OCI-LY3 (cell line): ENCODE data around the gene PNPLA7.

ENCODE experiments used
- H2AFZ ChIP-seq: fragments of 200-600, 300-600 bp; shearing (Covaris generic); 2 replicates; pipeline ENCODE4 v1.6.0; 2014; ENCODE audit warnings: antibody characterized with exemption, low read depth, low read length
- H3K27ac ChIP-seq: fragments of 200-600, 300-600 bp; sonication (generic); 2 replicates; pipeline ENCODE4 v1.5.1; 2014; ENCODE audit warnings: mild to moderate bottlenecking, low read length, moderate library complexity, mixed read lengths
- H3K27me3 ChIP-seq: fragments of 200-600, 300-600 bp; sonication (generic); 2 replicates; pipeline ENCODE4 v1.6.1; 2014; ENCODE audit warnings: low read depth, low read length, mixed read lengths
- H3K36me3 ChIP-seq: fragments of 200-600, 300-600 bp; sonication (generic); replicated peaks from 2 replicates; pipeline ENCODE3; 2014; ENCODE audit warnings: low read depth, low read length, mixed read lengths
- H3K4me1 ChIP-seq: fragments of 300-600, 200-600 bp; sonication (generic); 2 replicates; pipeline ENCODE4 v1.6.1; 2014; ENCODE audit warnings: low read length, mixed read lengths
- H3K4me2 ChIP-seq: fragments of 200-600, 300-600 bp; sonication (generic); 2 replicates; pipeline ENCODE4 v1.6.1; 2014; ENCODE audit warnings: low read length, mixed read lengths
- H3K4me3 ChIP-seq: fragments of 300-600, 200-600 bp; sonication (generic); 2 replicates; pipeline ENCODE4 v1.5.1; 2014; ENCODE audit warnings: antibody characterized with exemption, mild to moderate bottlenecking, low read length, moderate library complexity
- H3K79me2 ChIP-seq: fragments of 300-600, 200-600 bp; shearing (Covaris generic); 2 replicates; pipeline ENCODE4 v1.6.1; 2014; ENCODE audit warnings: mild to moderate bottlenecking, low read length, mixed read lengths
- H3K9ac ChIP-seq: fragments of 300-600, 200-600 bp; shearing (Covaris generic); 2 replicates; pipeline ENCODE4 v1.6.0; 2014; ENCODE audit warnings: mild to moderate bottlenecking, low read length, moderate library complexity
- H3K9me3 ChIP-seq: fragments of 200-600, 300-600 bp; shearing (Covaris generic); 2 replicates; pipeline ENCODE4 v1.6.1; 2014; ENCODE audit warnings: low read length, mixed read lengths; ENCODE audit not compliant: insufficient read depth
- H4K20me1 ChIP-seq: fragments of 200-600, 300-600 bp; sonication (generic); 2 replicates; pipeline ENCODE4 v1.6.1; 2016; ENCODE audit warnings: low read length, mixed read lengths; ENCODE audit not compliant: insufficient read depth
- EZH2phosphoT487 ChIP-seq: fragments of 200-600 bp; shearing (Covaris generic); IDR thresholded peaks from 2 replicates; pipeline ENCODE4 v1.6.1; 2018; ENCODE audit warnings: antibody characterized with exemption, mixed run types, low read depth
- TF ChIP-seq, protein P1 (sequence below): fragments of 200-600, 300-600 bp; sonication (generic); IDR thresholded peaks from 2 replicates; pipeline ENCODE4 v1.5.1; 2014; ENCODE audit warnings: antibody characterized with exemption, low read length, low read depth

Gene PNPLA7

GRCh38 chr9:137462986-137463930 is 86.9 kb downstream of the PNPLA7 start:
- TF ChIP-seq, protein P1, sequence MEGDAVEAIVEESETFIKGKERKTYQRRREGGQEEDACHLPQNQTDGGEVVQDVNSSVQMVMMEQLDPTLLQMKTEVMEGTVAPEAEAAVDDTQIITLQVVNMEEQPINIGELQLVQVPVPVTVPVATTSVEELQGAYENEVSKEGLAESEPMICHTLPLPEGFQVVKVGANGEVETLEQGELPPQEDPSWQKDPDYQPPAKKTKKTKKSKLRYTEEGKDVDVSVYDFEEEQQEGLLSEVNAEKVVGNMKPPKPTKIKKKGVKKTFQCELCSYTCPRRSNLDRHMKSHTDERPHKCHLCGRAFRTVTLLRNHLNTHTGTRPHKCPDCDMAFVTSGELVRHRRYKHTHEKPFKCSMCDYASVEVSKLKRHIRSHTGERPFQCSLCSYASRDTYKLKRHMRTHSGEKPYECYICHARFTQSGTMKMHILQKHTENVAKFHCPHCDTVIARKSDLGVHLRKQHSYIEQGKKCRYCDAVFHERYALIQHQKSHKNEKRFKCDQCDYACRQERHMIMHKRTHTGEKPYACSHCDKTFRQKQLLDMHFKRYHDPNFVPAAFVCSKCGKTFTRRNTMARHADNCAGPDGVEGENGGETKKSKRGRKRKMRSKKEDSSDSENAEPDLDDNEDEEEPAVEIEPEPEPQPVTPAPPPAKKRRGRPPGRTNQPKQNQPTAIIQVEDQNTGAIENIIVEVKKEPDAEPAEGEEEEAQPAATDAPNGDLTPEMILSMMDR, result no peak
- no peak for TF ChIP-seq EZH2phosphoT487
- H3K36me3 ChIP-seq, result no peaks in the 10 kb centered on the region
- no peaks in the 10 kb centered on the region for H3K27me3 ChIP-seq
- peak overlapping the region; percentile 80; the same call in 1 of the 2 replicates for H3K4me3 ChIP-seq
- peak overlapping the region; percentile 72 for H3K4me2 ChIP-seq
- H4K20me1 ChIP-seq, result no peaks in the 10 kb centered on the region
- peaks cover 22% of the 10 kb centered on the region for H3K4me1 ChIP-seq
- H3K9me3 ChIP-seq, result no peaks in the 10 kb centered on the region
- H3K9ac ChIP-seq, result no peak overlapping the region
- H2AFZ ChIP-seq, result no peak overlapping the region
- peaks cover 8% of the 10 kb centered on the region for H3K79me2 ChIP-seq
- no peak overlapping the region for H3K27ac ChIP-seq

- TF ChIP-seq EZH2phosphoT487, result no peak
- TF ChIP-seq, protein P1, result no peak
- H3K9me3 ChIP-seq, result no peaks in the 10 kb centered on the region
- H3K27ac ChIP-seq, result peak overlapping the region; percentile 36
- no peaks in the 10 kb centered on the region for H3K27me3 ChIP-seq
- peak overlapping the region; percentile 61 for H3K9ac ChIP-seq
- no peak overlapping the region; the same call in 1 of the 2 replicates for H2AFZ ChIP-seq
- H4K20me1 ChIP-seq, result no peaks in the 10 kb centered on the region
- peaks cover 14% of the 10 kb centered on the region for H3K79me2 ChIP-seq
- no peaks in the 10 kb centered on the region for H3K36me3 ChIP-seq
- H3K4me1 ChIP-seq, result peaks cover 27% of the 10 kb centered on the region
- H3K4me3 ChIP-seq, result peak overlapping the region; percentile 80
- peak overlapping the region; percentile 72 for H3K4me2 ChIP-seq
Observed at GRCh38 chr9:137462396-137462985, 87.7 kb downstream of the PNPLA7 start.

GRCh38 chr9:137461663-137462395 is 88.4 kb downstream of the PNPLA7 start:
- Histone ChIP-seq H4K20me1 (no peaks in the 10 kb centered on the region), H3K27ac (peak overlapping the region; percentile 36), H3K9ac (peak overlapping the region; percentile 61), H3K36me3 (peaks cover 5% of the 10 kb centered on the region), H3K9me3 (no peaks in the 10 kb centered on the region), H3K79me2 (peaks cover 14% of the 10 kb centered on the region), H3K4me3 (peak overlapping the region; percentile 80), H3K4me2 (peak overlapping the region; percentile 72), H2AFZ (peak overlapping the region; percentile 77; the same call in 1 of the 2 replicates), H3K4me1 (peaks cover 27% of the 10 kb centered on the region), H3K27me3 (no peaks in the 10 kb centered on the region)
- no peak for TF ChIP-seq EZH2phosphoT487
- TF ChIP-seq, protein P1, result no peak

GRCh38 chr9:137461316-137461662 is 88.9 kb downstream of the PNPLA7 start:
- Histone ChIP-seq H3K9ac (peak overlapping the region; percentile 28; the same call in 1 of the 2 replicates), H3K4me3 (peak overlapping the region; percentile 80), H3K36me3 (peaks cover 6% of the 10 kb centered on the region), H3K79me2 (peaks cover 14% of the 10 kb centered on the region), H3K27ac (no peak overlapping the region), H3K9me3 (no peaks in the 10 kb centered on the region), H2AFZ (no peak overlapping the region), H3K4me1 (peaks cover 27% of the 10 kb centered on the region), H3K27me3 (no peaks in the 10 kb centered on the region), H4K20me1 (no peaks in the 10 kb centered on the region), H3K4me2 (peak overlapping the region; percentile 72)
- no peak for TF ChIP-seq EZH2phosphoT487
- TF ChIP-seq, protein P1, result no peak
